IMR-90 (cell line): ENCODE measurements around the gene ZFYVE28. TPM values are rescaled to one million over a fixed set of nuclear protein-coding genes. Genes with fewer than 3 reads are reported as not detected.

Experiments
- ATAC-seq: fragments of 200-7000 bp; cut with Tn5 transposase; 2 replicates; pipeline ENCODE4 v1.9.1; 2020; ENCODE audit warnings: low read depth, mild to moderate bottlenecking, moderate library complexity
- BruUV-seq: library from RNA; stranded (reverse); fragments of 400-500 nt; replicated peaks from 2 replicates; lab custom pipeline; 2021; lab: Mats Ljungman, UMichigan
- CTCF ChIA-PET: fragments of 300-600 bp; formaldehyde crosslinking; extraction: SDS; loops from one replicate; lab custom pipeline; 2021; ENCODE audit warnings: antibody characterized with exemption; lab: Yijun Ruan, JAX
- POLR2A ChIA-PET: fragments of 300-600 bp; sonication (Branson Sonifier 250); formaldehyde crosslinking; loops from one replicate; lab custom pipeline; 2022; ENCODE audit warnings: antibody characterized with exemption; ENCODE audit not compliant: unreplicated experiment; lab: Charles Lee
- DNase-seq: peaks from one replicate; pipeline ENCODE4 v3.0.0; 2013
- H2AFZ ChIP-seq: replicated peaks from 2 replicates; pipeline ENCODE3; 2013; ENCODE audit warnings: low read length, mild to moderate bottlenecking; ENCODE audit not compliant: poor library complexity
- H2AK5ac ChIP-seq: 2 replicates; pipeline ENCODE4 v1.6.1; 2013; ENCODE audit warnings: low read depth, low read length, inconsistent platforms
- H2AK9ac ChIP-seq: replicated peaks from 2 replicates; pipeline ENCODE3; 2013; ENCODE audit warnings: mild to moderate bottlenecking, low read depth, low read length, moderate library complexity; ENCODE audit not compliant: poor library complexity
- H2BK120ac ChIP-seq: 2 replicates; pipeline ENCODE4 v1.6.1; 2013; ENCODE audit warnings: low read depth, low read length, inconsistent platforms
- H2BK15ac ChIP-seq: 3 replicates; pipeline ENCODE4 v1.6.1; 2013; ENCODE audit warnings: low read depth, low read length, inconsistent platforms
- H2BK20ac ChIP-seq: 2 replicates; pipeline ENCODE4 v1.6.1; 2013; ENCODE audit warnings: low read depth, mild to moderate bottlenecking, inconsistent platforms, low read length, moderate library complexity
- H2BK5ac ChIP-seq: 2 replicates; pipeline ENCODE4 v1.6.1; 2013; ENCODE audit warnings: mild to moderate bottlenecking, low read depth, low read length, inconsistent platforms; ENCODE audit not compliant: poor library complexity, severe bottlenecking
- H3K14ac ChIP-seq: replicated peaks from 2 replicates; pipeline ENCODE4 v1.6.1; 2013; ENCODE audit warnings: low read depth, low read length, inconsistent platforms
- H3K18ac ChIP-seq: 2 replicates; pipeline ENCODE4 v1.6.1; 2013; ENCODE audit warnings: low read depth, low read length, control low read depth
- H3K23ac ChIP-seq: 2 replicates; pipeline ENCODE4 v1.6.1; 2013; ENCODE audit warnings: low read depth, low read length, inconsistent platforms
- H3K27ac ChIP-seq: 2 replicates; pipeline ENCODE4 v1.5.1; 2013; ENCODE audit warnings: mild to moderate bottlenecking, control low read depth, low read length; ENCODE audit not compliant: insufficient read depth
- H3K27me3 ChIP-seq: 2 replicates; pipeline ENCODE4 v1.6.1; 2013; ENCODE audit warnings: low read length; ENCODE audit not compliant: control insufficient read depth, insufficient read depth
- H3K36me3 ChIP-seq: 2 replicates; pipeline ENCODE4 v1.6.1; 2013; ENCODE audit warnings: low read length, mixed read lengths; ENCODE audit not compliant: control insufficient read depth, insufficient read depth
- H3K4ac ChIP-seq: 2 replicates; pipeline ENCODE4 v1.6.1; 2013; ENCODE audit warnings: low read depth, low read length, inconsistent platforms
- H3K4me1 ChIP-seq: 2 replicates; pipeline ENCODE4 v1.6.1; 2013; ENCODE audit warnings: low read length, mixed read lengths; ENCODE audit not compliant: control insufficient read depth, insufficient read depth
- H3K4me2 ChIP-seq: 2 replicates; pipeline ENCODE4 v1.6.1; 2013; ENCODE audit warnings: low read depth, mild to moderate bottlenecking, control low read depth, low read length, moderate library complexity
- H3K4me3 ChIP-seq: 2 replicates; pipeline ENCODE4 v1.5.1; 2013; ENCODE audit warnings: low read depth, mild to moderate bottlenecking, control low read depth, low read length, moderate library complexity; ENCODE audit not compliant: insufficient read depth
- H3K56ac ChIP-seq: 2 replicates; pipeline ENCODE4 v1.6.1; 2013; ENCODE audit warnings: low read length, inconsistent platforms; ENCODE audit not compliant: insufficient read depth; ENCODE audit errors: extremely low read depth
- H3K79me1 ChIP-seq, 2 experiments: 2 replicates each; pipeline ENCODE4 v1.6.1; 2013; ENCODE audit warnings: low read length in 2 of 2, inconsistent platforms in 1 of 2, low read depth in 1 of 2
- H3K9ac ChIP-seq: 2 replicates; pipeline ENCODE4 v1.6.1; 2013; ENCODE audit warnings: low read depth, low read length, control low read depth
- H3K9me1 ChIP-seq: 2 replicates; pipeline ENCODE4 v1.6.1; 2013; ENCODE audit warnings: low read length, inconsistent platforms; ENCODE audit not compliant: insufficient read depth
- H3K9me3 ChIP-seq: 2 replicates; pipeline ENCODE4 v1.6.1; 2013; ENCODE audit warnings: low read length; ENCODE audit not compliant: control insufficient read depth, insufficient read depth
- H4K20me1 ChIP-seq: 2 replicates; pipeline ENCODE4 v1.6.1; 2013; ENCODE audit warnings: low read length, inconsistent platforms; ENCODE audit not compliant: insufficient read depth
- H4K5ac ChIP-seq: 2 replicates; pipeline ENCODE4 v1.6.1; 2013; ENCODE audit warnings: mild to moderate bottlenecking, low read depth, low read length, control low read depth
- H4K8ac ChIP-seq, 2 experiments: 2 replicates each; pipeline ENCODE4 v1.6.1; 2013; ENCODE audit warnings: low read depth in 2 of 2, low read length in 2 of 2, control low read depth in 1 of 2, inconsistent platforms in 1 of 2
- H4K91ac ChIP-seq: 2 replicates; pipeline ENCODE4 v1.6.1; 2013; ENCODE audit warnings: low read depth, low read length, inconsistent platforms; ENCODE audit not compliant: insufficient read depth
- SMC3 ChIP-seq: fragments of 150-350 bp; IDR thresholded peaks from 2 replicates; pipeline ENCODE4 v1.6.1; 2016; ENCODE audit warnings: low read depth, mild to moderate bottlenecking, antibody characterized with exemption, low read length, moderate library complexity
- WGBS, 2 experiments: methylation state at CpG; one replicate each; pipeline versions ENCODE4 v1.1.5 to v1.1.7; 2013; ENCODE audit warnings: missing lambda C conversion rate in 2 of 2; ENCODE audit not compliant: insufficient read length in 1 of 2; ENCODE audit errors: extremely low coverage in 2 of 2; 5-methylcytosine and 5-hydroxymethylcytosine counted together
- dilution Hi-C: fragments of 300-500 bp; cut with HindIII; formaldehyde crosslinking; loops from one replicate; pipeline ENCODE4 v1.14.3; 2018; ENCODE audit warnings: low sequenced_read_pairs; ENCODE audit not compliant: unreplicated experiment
- in situ Hi-C: fragments of 300-500 bp; cut with MboI; formaldehyde crosslinking; loops from 3 replicates; pipeline ENCODE4 v1.14.3; 2019; ENCODE audit warnings: low sequenced_read_pairs, inconsistent platforms, mixed read lengths
- intact Hi-C: fragments of 100-400 bp; cut with micrococcal nuclease; formaldehyde crosslinking; loops from 2 replicates; pipeline ENCODE4 v1.10.0; 2022
- polyA plus RNA-seq, 3 experiments: library from polyadenylated mRNA; depleted of rRNA; stranded (reverse); fragments of >200 nt; gene quantifications; 2 replicates each; pipeline ENCODE4 v1.2.3, GENCODE V29; 2012; ENCODE audit warnings: low replicate concordance in 1 of 3
- total RNA-seq: library from RNA; depleted of rRNA; stranded (reverse); fragments of >200 nt; gene quantifications from 2 replicates; pipeline ENCODE4 v1.2.3, GENCODE V29; 2012

ZFYVE28 gene
- total and polyA plus RNA-seq, 2 of the 4 experiments (the other 2 are of a cell fraction), result 0.36 to 1.2 TPM

- H3K4me2 ChIP-seq, result no peak overlapping the region
- no peak overlapping the region for H2BK15ac ChIP-seq
- H3K27ac ChIP-seq, result no peak overlapping the region
- H2AK9ac ChIP-seq, result no peak overlapping the region
- BruUV-seq, result no TSS peak
- H3K56ac ChIP-seq, result no peak overlapping the region
- POLR2A ChIA-PET, result no interaction called here
- no peak overlapping the region for H3K4me3 ChIP-seq
- H2BK20ac ChIP-seq, result no peak overlapping the region
- H2AFZ ChIP-seq, result no peak overlapping the region
- peaks cover 66% of the 10 kb centered on the region for H4K20me1 ChIP-seq
- CTCF ChIA-PET, result no interaction called here
- no peak overlapping the region for H2BK5ac ChIP-seq
- no peak overlapping the region for H3K14ac ChIP-seq
- H3K9ac ChIP-seq, result no peak overlapping the region
- dilution Hi-C loops (no loop called here), in situ Hi-C loops (no loop called here), intact Hi-C loops (no loop called here)
- H3K18ac ChIP-seq, result no peak overlapping the region
- H4K5ac ChIP-seq, result no peak overlapping the region
- no peak overlapping the region for H2BK120ac ChIP-seq
- no peak overlapping the region for H2AK5ac ChIP-seq
- DNase-seq, result no peak
- H4K8ac ChIP-seq, result no peak overlapping the region
- peaks cover 4% of the 10 kb centered on the region; the same call in 1 of the 2 replicates for H3K9me1 ChIP-seq
- H3K23ac ChIP-seq, result no peak overlapping the region
- H3K79me1 ChIP-seq, result peaks cover 34 to 66% of the 10 kb centered on the region in 2 experiments
- no peaks in the 10 kb centered on the region for H3K9me3 ChIP-seq
- H3K4ac ChIP-seq, result no peak overlapping the region
- H3K4me1 ChIP-seq, result peaks cover 6% of the 10 kb centered on the region; the same call in 1 of the 2 replicates
- TF ChIP-seq SMC3, result no peak
- H3K27me3 ChIP-seq, result no peaks in the 10 kb centered on the region
- WGBS, 2 experiments, result 94% methylated on average over 9 of the region's 18 CpGs; no CpG with 5 or more reads in 1 of the 2 experiments
- no peak for ATAC-seq
- H3K36me3 ChIP-seq, result peaks cover 45% of the 10 kb centered on the region
- H4K91ac ChIP-seq, result no peak overlapping the region
Observed at GRCh38 chr4:2258091-2259035, 160.1 kb downstream of the ZFYVE28 start.
